PC-9 (cell line): ENCODE measurements around the gene TCEAL3.

ENCODE experiments used
- CTCF ChIP-seq: fragments of 200-600 bp; sonication (generic); conservative IDR thresholded peaks from 2 replicates; pipeline ENCODE4 v1.6.1; 2017; ENCODE audit warnings: mixed run types, antibody characterized with exemption, mild to moderate bottlenecking, moderate library complexity
- EZH2 ChIP-seq: fragments of 200-600 bp; sonication (generic); IDR thresholded peaks from 2 replicates; pipeline ENCODE4 v1.8.0; 2017; ENCODE audit warnings: antibody characterized with exemption, low read depth

- TF ChIP-seq CTCF = no peak
- no peak for TF ChIP-seq EZH2
Measured at GRCh38 chrX:103624111-103624510, 16.3 kb downstream of the TCEAL3 start.
